Measurements from ENCODE around the gene F2RL1. TPM values are rescaled to one million over a fixed set of nuclear protein-coding genes. Genes with fewer than 3 reads are reported as not detected.

F2RL1 gene
- total and polyA plus RNA-seq, 7 donors = 0.04 to 0.17 (median 0.08) TPM

- Histone ChIP-seq H3K36me3 (ENCODE audit: insufficient read depth in 1 of 2, low read depth in 1 of 2) (no peaks in the 10 kb centered on the region), H3K27me3 (ENCODE audit: insufficient read depth in 3 of 3, low read length in 2 of 3) (no peaks in the 10 kb centered on the region), H3K9me3 (no peaks in the 10 kb centered on the region), H3K4me1 (no peaks in the 10 kb centered on the region), H3K27ac (no peak overlapping the region), H3K4me3 (no peak overlapping the region)
- intact Hi-C loops (cut with DNase I) = no loop called here
- WGBS, 3 donors = 41 to 67% (median 55%) methylated on average over 5 of the region's 5 CpGs
- ATAC-seq (no peak), DNase-seq (no peak)
- TF ChIP-seq, protein P1, sequence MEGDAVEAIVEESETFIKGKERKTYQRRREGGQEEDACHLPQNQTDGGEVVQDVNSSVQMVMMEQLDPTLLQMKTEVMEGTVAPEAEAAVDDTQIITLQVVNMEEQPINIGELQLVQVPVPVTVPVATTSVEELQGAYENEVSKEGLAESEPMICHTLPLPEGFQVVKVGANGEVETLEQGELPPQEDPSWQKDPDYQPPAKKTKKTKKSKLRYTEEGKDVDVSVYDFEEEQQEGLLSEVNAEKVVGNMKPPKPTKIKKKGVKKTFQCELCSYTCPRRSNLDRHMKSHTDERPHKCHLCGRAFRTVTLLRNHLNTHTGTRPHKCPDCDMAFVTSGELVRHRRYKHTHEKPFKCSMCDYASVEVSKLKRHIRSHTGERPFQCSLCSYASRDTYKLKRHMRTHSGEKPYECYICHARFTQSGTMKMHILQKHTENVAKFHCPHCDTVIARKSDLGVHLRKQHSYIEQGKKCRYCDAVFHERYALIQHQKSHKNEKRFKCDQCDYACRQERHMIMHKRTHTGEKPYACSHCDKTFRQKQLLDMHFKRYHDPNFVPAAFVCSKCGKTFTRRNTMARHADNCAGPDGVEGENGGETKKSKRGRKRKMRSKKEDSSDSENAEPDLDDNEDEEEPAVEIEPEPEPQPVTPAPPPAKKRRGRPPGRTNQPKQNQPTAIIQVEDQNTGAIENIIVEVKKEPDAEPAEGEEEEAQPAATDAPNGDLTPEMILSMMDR (IDR thresholded peaks at IDR 0.05) = no peak
These were observed 42.8 kb downstream of the F2RL1 start for GRCh38 chr5:76861612-76862011.

GRCh38 chr5:76863001-76863400, 44.2 kb downstream of the F2RL1 start:
- Histone ChIP-seq H3K9me3 (no peaks in the 10 kb centered on the region), H3K4me3 (no peak overlapping the region), H3K4me1 (no peaks in the 10 kb centered on the region), H3K36me3 (ENCODE audit: insufficient read depth in 1 of 2, low read depth in 1 of 2) (no peaks in the 10 kb centered on the region), H3K27me3 (ENCODE audit: insufficient read depth in 3 of 3, low read length in 2 of 3) (no peaks in the 10 kb centered on the region), H3K27ac (no peak overlapping the region)
- ATAC-seq (no peak), DNase-seq (no peak)
- TF ChIP-seq, protein P1 (IDR thresholded peaks at IDR 0.05) = no peak
- intact Hi-C loops (cut with DNase I) = no loop called here
- 27 to 41% (median 30%) methylated on average over 1 of the region's 1 CpG for WGBS, 3 donors

GRCh38 chr5:76866503-76866902, 47.7 kb downstream of the F2RL1 start:
- TF ChIP-seq, protein P1 (IDR thresholded peaks at IDR 0.05) = no peak
- whole genome bisulfite sequencing, 3 donors = 87 to 88% (median 88%) methylated on average over 2 of the region's 2 CpGs
- intact Hi-C loops (cut with DNase I) = loop anchor here in 1 of 2 donors (5.0 kb wide), 1 partner anchor 151 kb away; no protein-coding TSS in a partner anchor
- H3K4me3 ChIP-seq = no peak overlapping the region
- no peaks in the 10 kb centered on the region for H3K36me3 ChIP-seq (ENCODE audit: insufficient read depth in 1 of 2, low read depth in 1 of 2)
- no peaks in the 10 kb centered on the region for H3K4me1 ChIP-seq
- no peak for ATAC-seq
- H3K9me3 ChIP-seq = no peaks in the 10 kb centered on the region
- H3K27me3 ChIP-seq (ENCODE audit: insufficient read depth in 3 of 3, low read length in 2 of 3) = no peaks in the 10 kb centered on the region
- DNase-seq = no peak
- H3K27ac ChIP-seq = no peak overlapping the region

DNA sequence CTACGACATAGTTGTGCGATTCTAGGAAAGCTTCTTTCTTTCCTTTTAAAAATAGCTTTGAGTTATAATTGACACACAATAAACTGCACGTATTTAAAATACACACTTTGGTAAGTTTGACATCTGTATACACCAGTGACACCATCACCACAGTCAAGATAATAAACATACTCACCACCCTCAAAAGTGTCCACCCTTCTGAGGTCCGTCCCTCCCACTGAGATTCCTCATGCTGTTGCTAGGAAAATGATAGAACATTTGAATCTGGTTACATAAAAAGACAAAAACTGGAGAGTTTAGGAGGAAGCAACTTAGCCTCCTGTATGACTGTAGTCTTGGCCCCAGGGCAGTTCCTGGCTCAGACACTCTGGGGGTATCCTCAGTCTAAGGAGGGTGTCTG, 48.2 kb downstream of the F2RL1 start:
- Histone ChIP-seq H3K9me3 (no peaks in the 10 kb centered on the region), H3K27me3 (ENCODE audit: insufficient read depth in 3 of 3, low read length in 2 of 3) (no peaks in the 10 kb centered on the region), H3K4me1 (no peaks in the 10 kb centered on the region), H3K27ac (no peak overlapping the region), H3K36me3 (ENCODE audit: insufficient read depth in 1 of 2, low read depth in 1 of 2) (no peaks in the 10 kb centered on the region), H3K4me3 (no peak overlapping the region)
- intact Hi-C loops (cut with DNase I) = loop anchor here in 1 of 2 donors (5.0 kb wide), 1 partner anchor 150 kb away; no protein-coding TSS in a partner anchor
- ATAC-seq = no peak
- TF ChIP-seq, protein P1 (IDR thresholded peaks at IDR 0.05) = no peak
- 78 to 84% (median 79%) methylated on average over 4 of the region's 4 CpGs for WGBS, 3 donors
- DNase-seq = no peak
